ENCODE data around the gene SLC27A6. TPM values are rescaled to one million over a fixed set of nuclear protein-coding genes. Genes with fewer than 3 reads are reported as not detected.
A peak's percentile ranks its signal among the peaks of the same experiment; 100 is the strongest.

SLC27A6 gene
- total RNA-seq, result under 1 TPM in 1 of 7 donors, not detected in 6; 0.28 TPM
- polyA plus RNA-seq, result 1 to 10 TPM in 1 of 3 donors, under 1 TPM in 2; 0.06 to 1.2 (median 0.41) TPM
- long read RNA-seq, donor 1, result 0 reads
- long read RNA-seq, donor 2, result 0 reads

DNA sequence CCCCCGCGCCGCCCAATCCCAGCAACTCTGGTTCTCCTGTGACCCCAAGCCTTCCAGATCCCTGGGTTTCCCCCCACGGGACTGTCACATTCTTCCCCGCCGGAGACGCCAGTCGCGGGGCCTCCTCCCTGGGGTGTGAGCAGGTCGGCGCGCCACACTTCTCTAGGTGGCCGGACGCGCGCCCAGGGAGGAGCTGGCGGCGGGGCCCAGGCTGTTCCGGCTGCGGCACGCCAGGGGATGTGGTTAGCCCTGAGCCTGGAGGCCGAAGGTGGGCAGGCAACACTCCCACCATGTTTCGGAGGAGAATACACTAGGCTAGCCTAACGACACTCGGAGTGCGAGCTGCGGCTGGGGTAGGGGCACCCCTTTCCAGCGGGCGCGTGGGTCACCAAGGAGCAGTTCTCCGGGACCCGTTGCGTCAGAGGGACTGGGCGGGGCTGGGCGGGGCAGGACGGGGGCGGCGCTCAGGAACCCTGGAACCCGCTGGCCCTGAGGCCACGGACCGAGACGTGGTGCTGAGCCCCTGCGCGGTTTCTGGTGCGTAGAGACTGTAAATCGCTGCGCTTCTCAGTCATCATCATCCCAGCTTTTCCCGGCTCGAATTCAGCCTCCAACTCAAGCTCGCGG lies at the start of gene SLC27A6:
Gene SLC27A6 (plus strand): TSS at position 478 of the 627 bp plus-strand sequence. CDS start 650 bp downstream, outside the sequence.
- 2 to 5% (median 3%) methylated on average over 28 to 51 of the region's 51 CpGs for WGBS, 5 donors
- Histone ChIP-seq H3K36me3 (no peaks in the 10 kb centered on the region), H3K4me3 (peak within 1 kb of the TSS in 5 of 8 donors; percentile 4 to 49 (median 7)), H3K27me3 (replicated peaks in 1 of 7) (peaks cover 0 to 26% (median 4%) of the 10 kb centered on the region in 7 donors), H3K4me1 (peaks cover 0 to 10% (median 3%) of the 10 kb centered on the region in 6 donors), H3K9me3 (peaks cover 0 to 10% (median 3%) of the 10 kb centered on the region in 8 donors), H3K27ac (no peak within 1 kb of the TSS)
- no peak for TF ChIP-seq CTCF (IDR thresholded peaks at IDR 0.05 in 8 of 11, conservative IDR thresholded peaks at IDR 0.05 in 3 of 11)
- TF ChIP-seq POLR2A (IDR thresholded peaks at IDR 0.05), result no peak
- intact Hi-C loops (cut with DNase I; ENCODE audit: low total_unique reads), result no loop called here
- peak; percentile 67 for DNase-seq

DNA sequence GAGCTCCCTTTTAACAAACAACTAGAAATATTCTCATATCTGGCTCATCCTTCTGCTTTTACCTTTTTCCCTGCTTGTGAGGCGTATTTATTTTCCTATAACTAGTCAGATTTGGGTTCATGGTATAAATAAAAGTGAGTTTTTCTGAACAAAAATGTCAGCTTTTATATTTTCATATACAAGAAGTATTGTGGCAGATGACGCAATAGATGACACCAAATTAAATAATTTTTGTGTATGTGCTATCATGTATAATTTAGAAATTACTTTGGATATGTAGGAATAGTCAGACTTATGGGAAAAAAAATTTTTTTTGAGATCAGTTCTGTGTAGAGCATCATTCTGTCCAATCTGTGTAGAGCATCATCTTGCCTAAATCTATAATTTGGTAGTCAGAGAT lies 45.7 kb upstream of the SLC27A6 start:
- H3K27me3 ChIP-seq (replicated peaks in 1 of 7), result peaks cover 0 to 5% (median 0%) of the 10 kb centered on the region in 7 donors
- TF ChIP-seq POLR2AphosphoS5 (IDR thresholded peaks at IDR 0.05), result no peak
- TF ChIP-seq CTCF (IDR thresholded peaks at IDR 0.05 in 8 of 11, conservative IDR thresholded peaks at IDR 0.05 in 3 of 11), result no peak
- no peak for TF ChIP-seq POLR2A (IDR thresholded peaks at IDR 0.05)

DNA sequence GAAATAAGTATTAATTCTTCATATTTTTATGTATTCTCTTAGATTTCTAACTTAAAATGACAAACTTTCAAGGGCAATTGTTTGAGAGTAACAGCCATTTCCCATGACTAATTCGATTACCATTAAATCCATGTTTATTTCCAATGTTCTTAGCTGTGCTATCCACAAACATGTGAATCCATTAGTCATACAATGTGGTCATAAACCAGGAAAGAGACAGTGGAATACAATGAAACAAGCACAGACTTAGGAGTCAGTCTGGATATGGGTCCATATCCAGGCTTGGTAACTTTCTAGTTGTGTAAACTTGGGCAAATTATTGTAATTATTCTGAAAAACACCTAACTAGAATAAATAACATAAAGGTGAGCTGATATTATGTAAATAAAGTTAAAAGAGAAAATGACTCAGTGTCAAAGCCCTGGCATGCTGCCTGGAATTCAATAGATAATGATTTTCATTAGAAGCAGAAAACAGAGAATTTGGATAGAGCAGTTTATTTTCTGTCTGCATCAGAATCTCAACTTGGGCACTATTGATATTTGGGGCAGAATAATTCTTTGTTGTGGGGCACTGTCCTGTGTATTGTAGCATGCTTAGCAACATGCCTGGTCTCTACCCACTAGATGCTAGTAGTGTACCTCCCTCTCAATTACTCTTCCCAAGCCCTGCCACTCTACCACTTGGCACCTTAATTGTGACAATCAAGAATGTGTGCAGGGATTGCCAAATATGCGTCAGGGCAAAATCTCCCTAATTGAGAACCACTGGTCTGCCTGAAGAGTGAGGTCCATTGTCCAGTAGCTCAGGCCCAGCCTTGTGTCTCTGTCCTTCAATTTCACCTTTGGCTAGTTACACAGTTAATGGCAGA lies 44.7 kb upstream of the SLC27A6 start:
- TF ChIP-seq POLR2AphosphoS5 (IDR thresholded peaks at IDR 0.05), result no peak
- TF ChIP-seq CTCF (IDR thresholded peaks at IDR 0.05 in 8 of 11, conservative IDR thresholded peaks at IDR 0.05 in 3 of 11), result no peak
- no peak for TF ChIP-seq POLR2A (IDR thresholded peaks at IDR 0.05)
- Histone ChIP-seq H3K27me3 (replicated peaks in 1 of 7) (no peaks in the 10 kb centered on the region), H3K4me1 (no peaks in the 10 kb centered on the region), H3K27ac (no peak overlapping the region), H3K9me3 (no peaks in the 10 kb centered on the region), H3K4me3 (no peak overlapping the region), H3K36me3 (no peaks in the 10 kb centered on the region)
- intact Hi-C loops (cut with DNase I; ENCODE audit: low total_unique reads), result no loop called here
- 73 to 86% (median 79%) methylated on average over 2 of the region's 2 CpGs for WGBS, 5 donors
- no peak for DNase-seq

More for the DNA sequence above, 45.7 kb upstream of the SLC27A6 start:
- no peak for DNase-seq
- no peaks in the 10 kb centered on the region for H3K36me3 ChIP-seq
- no peak overlapping the region for H3K4me3 ChIP-seq
- H3K9me3 ChIP-seq, result no peaks in the 10 kb centered on the region
- H3K4me1 ChIP-seq, result no peaks in the 10 kb centered on the region
- 83 to 91% (median 86%) methylated on average over 2 of the region's 2 CpGs for WGBS, 5 donors
- intact Hi-C loops (cut with DNase I; ENCODE audit: low total_unique reads), result no loop called here
- H3K27ac ChIP-seq, result no peak overlapping the region

DNA sequence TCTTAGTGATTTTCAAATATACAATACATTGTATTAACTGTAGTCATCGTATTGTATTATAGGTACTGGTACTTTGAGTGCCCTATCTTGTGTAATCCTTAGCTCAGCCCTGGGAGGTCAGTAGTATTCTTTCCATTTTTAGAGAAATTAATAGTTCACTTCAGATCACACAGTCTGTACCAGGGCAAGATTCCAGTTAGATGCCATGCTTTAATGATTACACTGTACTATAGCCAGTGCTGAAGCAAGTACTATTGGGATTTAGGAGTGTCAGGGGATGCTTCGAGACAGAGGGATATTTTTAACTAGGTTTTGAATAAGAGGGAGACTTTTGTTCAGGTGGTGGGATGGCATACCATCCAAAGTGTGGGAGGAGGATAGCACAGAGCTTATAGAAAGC lies 41.0 kb upstream of the SLC27A6 start:
- WGBS, 5 donors, result 74 to 89% (median 83%) methylated on average over 2 of the region's 2 CpGs
- no peak for DNase-seq
- intact Hi-C loops (cut with DNase I; ENCODE audit: low total_unique reads), result no loop called here

More for the DNA sequence above, 41.0 kb upstream of the SLC27A6 start:
- Histone ChIP-seq H3K4me3 (no peak overlapping the region), H3K27me3 (replicated peaks in 1 of 7) (no peaks in the 10 kb centered on the region), H3K27ac (no peak overlapping the region), H3K4me1 (no peaks in the 10 kb centered on the region), H3K9me3 (no peaks in the 10 kb centered on the region), H3K36me3 (no peaks in the 10 kb centered on the region)
- TF ChIP-seq POLR2AphosphoS5 (IDR thresholded peaks at IDR 0.05) (no peak), CTCF (IDR thresholded peaks at IDR 0.05 in 8 of 11, conservative IDR thresholded peaks at IDR 0.05 in 3 of 11) (no peak), POLR2A (IDR thresholded peaks at IDR 0.05) (no peak)
